Neural cell (in vitro differentiated cells): ENCODE data around the gene TSPAN17. TPM values are rescaled to one million over a fixed set of nuclear protein-coding genes. Genes with fewer than 3 reads are reported as not detected.

ENCODE experiments used
- H2AFZ ChIP-seq: fragments of 200-600, 300-800 bp; sonication (generic), shearing (Covaris generic); 2 replicates; pipeline ENCODE4 v1.6.0; 2014; ENCODE audit warnings: low read depth, mild to moderate bottlenecking, antibody characterized with exemption, low read length, moderate library complexity
- H3F3A ChIP-seq: fragments of 200-600 bp; shearing (Covaris generic); 2 replicates; pipeline ENCODE4 v1.6.1; 2016; ENCODE audit warnings: mild to moderate bottlenecking, moderate library complexity, mixed read lengths, antibody characterized with exemption, low read length; ENCODE audit not compliant: insufficient read depth, poor library complexity, severe bottlenecking
- H3K27ac ChIP-seq: fragments of 200-600, 300-800 bp; sonication (generic), shearing (Covaris generic); 2 replicates; pipeline ENCODE4 v1.5.1; 2014; ENCODE audit warnings: mild to moderate bottlenecking, low read length, moderate library complexity
- H3K27me3 ChIP-seq: fragments of 300-800, 200-600 bp; sonication (generic), shearing (Covaris generic); 2 replicates; pipeline ENCODE4 v1.6.0; 2014; ENCODE audit warnings: mild to moderate bottlenecking, low read depth, low read length, moderate library complexity; ENCODE audit not compliant: insufficient read depth
- H3K36me3 ChIP-seq: fragments of 300-800, 200-600 bp; sonication (generic), shearing (Covaris generic); 2 replicates; pipeline ENCODE4 v1.5.1; 2014; ENCODE audit warnings: mild to moderate bottlenecking, antibody characterized with exemption, low read length, moderate library complexity; ENCODE audit not compliant: insufficient read depth
- H3K4me2 ChIP-seq: fragments of 300-800, 200-600 bp; sonication (generic), shearing (Covaris generic); 2 replicates; pipeline ENCODE4 v1.6.0; 2014; ENCODE audit warnings: mild to moderate bottlenecking, low read length
- H3K4me3 ChIP-seq: fragments of 300-800, 200-600 bp; sonication (generic), shearing (Covaris generic); 2 replicates; pipeline ENCODE4 v1.5.1; 2014; ENCODE audit warnings: mild to moderate bottlenecking, low read length, moderate library complexity
- H3K79me2 ChIP-seq: fragments of 200-600 bp; shearing (Covaris generic); replicated peaks from 2 replicates; pipeline ENCODE4 v1.6.0; 2014; ENCODE audit warnings: mild to moderate bottlenecking, low read length, moderate library complexity; ENCODE audit not compliant: insufficient read depth
- H3K9ac ChIP-seq: fragments of 300-800, 200-600 bp; sonication (generic), shearing (Covaris generic); 2 replicates; pipeline ENCODE4 v1.6.1; 2016; ENCODE audit warnings: mild to moderate bottlenecking, low read length, mixed read lengths
- H3K9me2 ChIP-seq: fragments of 200-600 bp; shearing (Covaris generic); 2 replicates; pipeline ENCODE4 v1.6.1; 2016; ENCODE audit warnings: mild to moderate bottlenecking, low read length, mixed read lengths; ENCODE audit not compliant: insufficient read depth
- H3K9me3 ChIP-seq: fragments of 200-600, 300-800 bp; sonication (generic), shearing (Covaris generic); 2 replicates; pipeline ENCODE4 v1.6.1; 2016; ENCODE audit warnings: mild to moderate bottlenecking, mixed run types, low read length, moderate library complexity, mixed read lengths
- H4K20me1 ChIP-seq: fragments of 200-600 bp; shearing (Covaris generic); 2 replicates; pipeline ENCODE4 v1.6.1; 2016; ENCODE audit warnings: mild to moderate bottlenecking, mixed run types; ENCODE audit not compliant: insufficient read depth
- CTCF ChIP-seq: fragments of 450-650 bp; IDR thresholded peaks from 2 replicates; pipeline ENCODE4 v1.5.1; 2014; ENCODE audit warnings: antibody characterized with exemption, mild to moderate bottlenecking, moderate library complexity; ENCODE audit not compliant: poor library complexity, severe bottlenecking
- EP300 ChIP-seq: fragments of 450-650 bp; conservative IDR thresholded peaks from 2 replicates; pipeline ENCODE4 v1.6.1; 2014; ENCODE audit warnings: antibody characterized with exemption, mild to moderate bottlenecking, moderate library complexity; ENCODE audit not compliant: poor library complexity, severe bottlenecking
- EZH2 ChIP-seq: fragments of 200-600, 300-800 bp; shearing (Covaris generic), sonication (generic); IDR thresholded peaks from 2 replicates; pipeline ENCODE4 v1.6.1; 2014; ENCODE audit warnings: antibody characterized with exemption, low read length, borderline replicate concordance, mild to moderate bottlenecking; ENCODE audit not compliant: insufficient read depth, poor library complexity, severe bottlenecking
- MXI1 ChIP-seq: fragments of 450-650 bp; conservative IDR thresholded peaks from 2 replicates; pipeline ENCODE4 v1.6.1; 2014; ENCODE audit warnings: antibody characterized with exemption, mild to moderate bottlenecking; ENCODE audit not compliant: poor library complexity, severe bottlenecking
- POLR2AphosphoS5 ChIP-seq: IDR thresholded peaks from 2 replicates; pipeline ENCODE4 v1.6.1; 2012
- RAD21 ChIP-seq: fragments of 450-650 bp; conservative IDR thresholded peaks from 2 replicates; pipeline ENCODE4 v1.6.1; 2014; ENCODE audit warnings: antibody characterized with exemption, mild to moderate bottlenecking, moderate library complexity
- SMC3 ChIP-seq: fragments of 450-650 bp; conservative IDR thresholded peaks from 2 replicates; pipeline ENCODE4 v1.6.1; 2014; ENCODE audit warnings: antibody characterized with exemption, mild to moderate bottlenecking, moderate library complexity; ENCODE audit not compliant: poor library complexity
- TAF1 ChIP-seq: IDR thresholded peaks from 2 replicates; pipeline ENCODE4 v1.6.1; 2012; ENCODE audit warnings: low read depth
- polyA plus RNA-seq: library from polyadenylated mRNA; depleted of rRNA; stranded (reverse); fragments of >200 nt; gene quantifications from 2 replicates; pipeline ENCODE4 v1.2.3, GENCODE V29; 2014
- TF ChIP-seq, protein P1 (sequence below): IDR thresholded peaks from 2 replicates; pipeline ENCODE4 v1.6.1; 2012; ENCODE audit warnings: borderline replicate concordance

The TSPAN17 gene
- polyA plus RNA-seq, 1 donor from 2014 or later, result 66.4 TPM

GRCh38 chr5:176633598-176633997 lies 13.7 kb upstream of the TSPAN17 start:
- Histone ChIP-seq H4K20me1 (no peaks in the 10 kb centered on the region), H3K27ac (no peak overlapping the region), H3K9me3 (no peaks in the 10 kb centered on the region), H3K9ac (no peak overlapping the region), H3K4me3 (no peak overlapping the region), H3K9me2 (no peaks in the 10 kb centered on the region), H2AFZ (no peak overlapping the region), H3F3A (no peaks in the 10 kb centered on the region), H3K4me2 (no peak overlapping the region), H3K36me3 (no peaks in the 10 kb centered on the region), H3K79me2 (no peaks in the 10 kb centered on the region), H3K27me3 (peaks cover 39% of the 10 kb centered on the region)
- TF ChIP-seq, protein P1, sequence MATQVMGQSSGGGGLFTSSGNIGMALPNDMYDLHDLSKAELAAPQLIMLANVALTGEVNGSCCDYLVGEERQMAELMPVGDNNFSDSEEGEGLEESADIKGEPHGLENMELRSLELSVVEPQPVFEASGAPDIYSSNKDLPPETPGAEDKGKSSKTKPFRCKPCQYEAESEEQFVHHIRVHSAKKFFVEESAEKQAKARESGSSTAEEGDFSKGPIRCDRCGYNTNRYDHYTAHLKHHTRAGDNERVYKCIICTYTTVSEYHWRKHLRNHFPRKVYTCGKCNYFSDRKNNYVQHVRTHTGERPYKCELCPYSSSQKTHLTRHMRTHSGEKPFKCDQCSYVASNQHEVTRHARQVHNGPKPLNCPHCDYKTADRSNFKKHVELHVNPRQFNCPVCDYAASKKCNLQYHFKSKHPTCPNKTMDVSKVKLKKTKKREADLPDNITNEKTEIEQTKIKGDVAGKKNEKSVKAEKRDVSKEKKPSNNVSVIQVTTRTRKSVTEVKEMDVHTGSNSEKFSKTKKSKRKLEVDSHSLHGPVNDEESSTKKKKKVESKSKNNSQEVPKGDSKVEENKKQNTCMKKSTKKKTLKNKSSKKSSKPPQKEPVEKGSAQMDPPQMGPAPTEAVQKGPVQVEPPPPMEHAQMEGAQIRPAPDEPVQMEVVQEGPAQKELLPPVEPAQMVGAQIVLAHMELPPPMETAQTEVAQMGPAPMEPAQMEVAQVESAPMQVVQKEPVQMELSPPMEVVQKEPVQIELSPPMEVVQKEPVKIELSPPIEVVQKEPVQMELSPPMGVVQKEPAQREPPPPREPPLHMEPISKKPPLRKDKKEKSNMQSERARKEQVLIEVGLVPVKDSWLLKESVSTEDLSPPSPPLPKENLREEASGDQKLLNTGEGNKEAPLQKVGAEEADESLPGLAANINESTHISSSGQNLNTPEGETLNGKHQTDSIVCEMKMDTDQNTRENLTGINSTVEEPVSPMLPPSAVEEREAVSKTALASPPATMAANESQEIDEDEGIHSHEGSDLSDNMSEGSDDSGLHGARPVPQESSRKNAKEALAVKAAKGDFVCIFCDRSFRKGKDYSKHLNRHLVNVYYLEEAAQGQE, result no peak
- TF ChIP-seq RAD21 (no peak), EP300 (no peak), SMC3 (no peak), EZH2 (no peak), POLR2AphosphoS5 (no peak), TAF1 (no peak), CTCF (no peak), MXI1 (no peak)

DNA sequence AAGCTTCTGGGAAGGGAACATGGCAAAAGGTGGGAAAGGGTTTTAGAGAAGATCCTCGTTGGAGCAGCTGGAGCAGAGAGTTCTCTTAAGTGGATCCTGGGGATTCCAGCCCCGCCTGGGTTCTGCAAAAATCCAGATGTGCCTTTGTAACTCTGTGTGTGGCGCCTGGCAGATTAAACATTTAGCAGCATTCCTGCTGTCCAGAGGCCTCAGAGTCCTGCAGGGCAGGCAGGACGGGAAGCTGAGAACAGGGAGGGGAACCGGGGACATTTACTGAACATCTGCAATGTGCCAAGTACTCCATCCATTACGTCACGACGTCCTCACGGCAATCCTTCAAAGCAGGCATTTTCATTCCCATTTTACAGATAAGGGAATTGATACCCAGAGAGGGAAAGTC lies 10.9 kb upstream of the TSPAN17 start:
- H3K9ac ChIP-seq, result no peak overlapping the region

More for the DNA sequence above, 10.9 kb upstream of the TSPAN17 start:
- H3K9me3 ChIP-seq, result no peaks in the 10 kb centered on the region
- H3K36me3 ChIP-seq, result no peaks in the 10 kb centered on the region
- H3K27me3 ChIP-seq, result peaks cover 12% of the 10 kb centered on the region
- no peaks in the 10 kb centered on the region for H3K9me2 ChIP-seq
- H3K27ac ChIP-seq, result no peak overlapping the region
- H2AFZ ChIP-seq, result no peak overlapping the region
- no peaks in the 10 kb centered on the region for H3F3A ChIP-seq
- H3K4me3 ChIP-seq, result no peak overlapping the region
- H3K79me2 ChIP-seq, result no peaks in the 10 kb centered on the region
- H3K4me2 ChIP-seq, result no peak overlapping the region
- TF ChIP-seq CTCF (no peak), EP300 (no peak), POLR2AphosphoS5 (no peak), SMC3 (no peak), TAF1 (no peak), EZH2 (no peak), MXI1 (no peak), RAD21 (no peak)
- TF ChIP-seq, protein P1, result no peak
- no peaks in the 10 kb centered on the region for H4K20me1 ChIP-seq
